Measurements from ENCODE around the gene FRY. TPM values are rescaled to one million over a fixed set of nuclear protein-coding genes. Genes with fewer than 3 reads are reported as not detected.

Gene FRY
- total and polyA plus RNA-seq, 2 donors (not counting 1 experiment from before 2014, with no cell fraction given) = 2.3 to 6.3 TPM

DNA sequence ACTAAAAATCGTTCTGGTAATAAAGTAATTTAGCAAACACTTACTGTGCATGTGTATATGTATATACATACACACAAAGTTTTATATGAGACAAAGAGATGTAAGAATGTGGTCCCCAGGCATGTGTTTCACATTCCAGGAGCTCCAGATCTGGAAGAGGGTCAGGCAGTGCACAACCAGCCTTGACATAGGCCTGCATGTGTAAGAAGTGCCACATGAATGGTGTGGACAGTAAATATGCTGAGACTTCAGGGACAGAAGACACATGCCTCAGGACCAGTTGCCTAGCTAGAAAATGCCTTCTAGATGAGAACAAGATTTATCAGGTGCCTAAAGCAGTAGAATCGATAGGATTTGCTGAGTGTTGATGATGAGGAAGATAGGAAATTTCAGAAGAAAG, 76.4 kb downstream of the FRY start:
- ATAC-seq (ENCODE audit: low read depth) (no peak), DNase-seq (no peak)
- H3K27me3 Mint-ChIP-seq = no peaks in the 10 kb centered on the region
- peaks cover 4% of the 10 kb centered on the region for H3K4me1 Mint-ChIP-seq
- ChIA-PET CTCF (no interaction called here), POLR2A (no interaction called here)
- Histone ChIP-seq H4K20me1 (ENCODE audit: control insufficient read depth, insufficient read depth, low read length, poor library complexity, severe bottlenecking) (no peaks in the 10 kb centered on the region), H3K27ac (ENCODE audit: low read length in 2 of 2) (no peak overlapping the region), H3K9ac (ENCODE audit: low read length) (no peak overlapping the region), H3K36me3 (replicated peaks in 1 of 2; ENCODE audit: control extremely low read depth in 1 of 2, control insufficient read depth in 1 of 2, extremely low read depth in 1 of 2, insufficient read depth in 2 of 2, low read length in 1 of 2) (peaks cover 0 to 1% of the 10 kb centered on the region in 2 experiments), H3K27me3 (replicated peaks in 1 of 4; ENCODE audit: control extremely low read depth in 1 of 4, control insufficient read depth in 3 of 4, insufficient read depth in 4 of 4, low read length in 3 of 4) (no peaks in the 10 kb centered on the region), H3K4me1 (ENCODE audit: control insufficient read depth in 2 of 2, insufficient read depth in 2 of 2, low read length in 2 of 2) (no peaks in the 10 kb centered on the region), H3K4me3 (ENCODE audit: control extremely low read depth in 1 of 5, extremely low read depth in 1 of 5, insufficient read depth in 1 of 5, low read depth in 2 of 5, low read length in 4 of 5) (no peak overlapping the region), H3K9me3 (ENCODE audit: control extremely low read depth in 1 of 3, control insufficient read depth in 2 of 3, insufficient read depth in 1 of 3, low read length in 2 of 3) (peaks cover 0 to 1% (median 0%) of the 10 kb centered on the region in 3 donors), H3K79me2 (ENCODE audit: control insufficient read depth, insufficient read depth, low read length) (no peaks in the 10 kb centered on the region), H2AFZ (ENCODE audit: insufficient read depth, low read depth, low read length, poor library complexity, severe bottlenecking) (no peak overlapping the region), H3K4me2 (replicated peaks; ENCODE audit: low read depth, low read length, poor library complexity, severe bottlenecking) (no peak overlapping the region)
- no peak overlapping the region for H3K27ac Mint-ChIP-seq
- 60% methylated on average over 1 of the region's 2 CpGs for WGBS (ENCODE audit: insufficient coverage)
- H3K9me3 Mint-ChIP-seq (ENCODE audit: insufficient read depth) = no peaks in the 10 kb centered on the region
- intact Hi-C loops (cut with micrococcal nuclease) = no loop called here
- no peak overlapping the region for H3K4me3 Mint-ChIP-seq
- TF ChIP-seq, protein P1, sequence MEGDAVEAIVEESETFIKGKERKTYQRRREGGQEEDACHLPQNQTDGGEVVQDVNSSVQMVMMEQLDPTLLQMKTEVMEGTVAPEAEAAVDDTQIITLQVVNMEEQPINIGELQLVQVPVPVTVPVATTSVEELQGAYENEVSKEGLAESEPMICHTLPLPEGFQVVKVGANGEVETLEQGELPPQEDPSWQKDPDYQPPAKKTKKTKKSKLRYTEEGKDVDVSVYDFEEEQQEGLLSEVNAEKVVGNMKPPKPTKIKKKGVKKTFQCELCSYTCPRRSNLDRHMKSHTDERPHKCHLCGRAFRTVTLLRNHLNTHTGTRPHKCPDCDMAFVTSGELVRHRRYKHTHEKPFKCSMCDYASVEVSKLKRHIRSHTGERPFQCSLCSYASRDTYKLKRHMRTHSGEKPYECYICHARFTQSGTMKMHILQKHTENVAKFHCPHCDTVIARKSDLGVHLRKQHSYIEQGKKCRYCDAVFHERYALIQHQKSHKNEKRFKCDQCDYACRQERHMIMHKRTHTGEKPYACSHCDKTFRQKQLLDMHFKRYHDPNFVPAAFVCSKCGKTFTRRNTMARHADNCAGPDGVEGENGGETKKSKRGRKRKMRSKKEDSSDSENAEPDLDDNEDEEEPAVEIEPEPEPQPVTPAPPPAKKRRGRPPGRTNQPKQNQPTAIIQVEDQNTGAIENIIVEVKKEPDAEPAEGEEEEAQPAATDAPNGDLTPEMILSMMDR (IDR thresholded peaks at IDR 0.05) = no peak
- no peak for TF ChIP-seq EZH2 (IDR thresholded peaks at IDR 0.05; ENCODE audit: borderline replicate concordance, insufficient read depth, low read depth, low read length, poor library complexity, severe bottlenecking)

DNA sequence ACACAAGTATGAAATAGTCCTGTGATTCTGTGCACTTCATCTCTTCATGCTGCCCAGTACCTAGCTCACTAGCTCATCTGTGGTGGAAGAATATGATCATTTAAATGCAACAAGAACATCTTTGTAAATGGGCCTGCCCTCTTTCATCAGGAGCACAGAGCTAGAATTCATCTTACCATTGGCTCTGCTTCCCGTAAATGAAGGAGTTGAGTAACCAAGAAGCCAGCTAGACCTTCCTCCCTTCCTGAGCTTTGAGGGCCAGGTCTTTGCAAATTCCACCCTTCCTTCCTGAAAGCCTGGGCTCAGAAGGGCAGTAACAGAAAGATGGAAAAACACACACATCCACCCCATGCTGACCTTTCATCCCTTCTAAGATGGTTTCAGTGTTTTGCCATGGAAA, 82.0 kb downstream of the FRY start:
- no peak overlapping the region for H3K4me2 ChIP-seq (replicated peaks; ENCODE audit: low read depth, low read length, poor library complexity, severe bottlenecking)
- H3K36me3 ChIP-seq (replicated peaks in 1 of 2; ENCODE audit: control extremely low read depth in 1 of 2, control insufficient read depth in 1 of 2, extremely low read depth in 1 of 2, insufficient read depth in 2 of 2, low read length in 1 of 2) = peaks cover 1 to 2% of the 10 kb centered on the region in 2 experiments
- Mint-ChIP-seq H3K9me3 (ENCODE audit: insufficient read depth) (no peaks in the 10 kb centered on the region), H3K27ac (no peak overlapping the region), H3K4me1 (peaks cover 18% of the 10 kb centered on the region), H3K27me3 (no peaks in the 10 kb centered on the region), H3K4me3 (no peak overlapping the region)
- no CpG with 5 or more reads among the region's 1 CpG for WGBS (ENCODE audit: insufficient coverage)
- no peak overlapping the region for H2AFZ ChIP-seq (ENCODE audit: insufficient read depth, low read depth, low read length, poor library complexity, severe bottlenecking)
- TF ChIP-seq, protein P1 (IDR thresholded peaks at IDR 0.05) = no peak
- no peak for TF ChIP-seq EZH2 (IDR thresholded peaks at IDR 0.05; ENCODE audit: borderline replicate concordance, insufficient read depth, low read depth, low read length, poor library complexity, severe bottlenecking)
- H3K9me3 ChIP-seq (ENCODE audit: control extremely low read depth in 1 of 3, control insufficient read depth in 2 of 3, insufficient read depth in 1 of 3, low read length in 2 of 3) = no peaks in the 10 kb centered on the region
- no peak overlapping the region for H3K27ac ChIP-seq (ENCODE audit: low read length in 2 of 2)
- H4K20me1 ChIP-seq (ENCODE audit: control insufficient read depth, insufficient read depth, low read length, poor library complexity, severe bottlenecking) = no peaks in the 10 kb centered on the region
- no peaks in the 10 kb centered on the region for H3K79me2 ChIP-seq (ENCODE audit: control insufficient read depth, insufficient read depth, low read length)
- CTCF ChIA-PET = no interaction called here
- no peak for ATAC-seq (ENCODE audit: low read depth)
- no peak for DNase-seq
- no peak overlapping the region for H3K4me3 ChIP-seq (ENCODE audit: control extremely low read depth in 1 of 5, extremely low read depth in 1 of 5, insufficient read depth in 1 of 5, low read depth in 2 of 5, low read length in 4 of 5)
- H3K27me3 ChIP-seq (replicated peaks in 1 of 4; ENCODE audit: control extremely low read depth in 1 of 4, control insufficient read depth in 3 of 4, insufficient read depth in 4 of 4, low read length in 3 of 4) = no peaks in the 10 kb centered on the region
- no peak overlapping the region for H3K9ac ChIP-seq (ENCODE audit: low read length)
- POLR2A ChIA-PET = no interaction called here
- intact Hi-C loops (cut with micrococcal nuclease) = no loop called here
- peaks cover 0 to 3% of the 10 kb centered on the region in 2 donors for H3K4me1 ChIP-seq (ENCODE audit: control insufficient read depth in 2 of 2, insufficient read depth in 2 of 2, low read length in 2 of 2)

Data from B cell (primary cell).